Panc1 (cell line): ENCODE data around the gene VPS35L. TPM values are rescaled to one million over a fixed set of nuclear protein-coding genes. Genes with fewer than 3 reads are reported as not detected.

Source experiments
- ATAC-seq: fragments of 200-7000 bp; cut with Tn5 transposase; 2 replicates; pipeline ENCODE4 v1.9.1; 2020; ENCODE audit warnings: mild to moderate bottlenecking, moderate library complexity
- BruUV-seq: library from RNA; stranded (reverse); fragments of 400-500 nt; replicated peaks from 2 replicates; lab custom pipeline; 2021; lab: Mats Ljungman, UMichigan
- CTCF ChIA-PET: fragments of 300-600 bp; sonication (Branson Sonifier 250); formaldehyde crosslinking; loops from one replicate; lab custom pipeline; 2022; ENCODE audit warnings: antibody characterized with exemption; lab: Charles Lee
- POLR2A ChIA-PET: fragments of 300-600 bp; sonication (Branson Sonifier 250); formaldehyde crosslinking; loops from one replicate; lab custom pipeline; 2022; ENCODE audit warnings: antibody characterized with exemption; lab: Charles Lee
- DNase-seq: peaks from one replicate; pipeline ENCODE4 v3.0.0-alpha.2; 2010; ENCODE audit warnings: low read depth, low spot score
- H3K27ac ChIP-seq: 2 replicates; pipeline ENCODE4 v1.5.1; 2011; ENCODE audit warnings: mild to moderate bottlenecking, low read length, inconsistent platforms
- H3K27me3 ChIP-seq: fragments of 200-500 bp; sonication (Bioruptor generic); 2 replicates; pipeline ENCODE4 v1.6.0; 2014; ENCODE audit warnings: low read length, inconsistent platforms; ENCODE audit not compliant: control insufficient read depth, insufficient read depth
- H3K36me3 ChIP-seq: fragments of 200-500 bp; sonication (Bioruptor generic); 2 replicates; pipeline ENCODE4 v1.5.1; 2014; ENCODE audit warnings: inconsistent platforms, mild to moderate bottlenecking, low read length, moderate library complexity; ENCODE audit not compliant: control insufficient read depth, insufficient read depth
- H3K4me1 ChIP-seq: 2 replicates; pipeline ENCODE4 v1.5.1; 2011; ENCODE audit warnings: inconsistent platforms, mild to moderate bottlenecking, low read length, moderate library complexity; ENCODE audit not compliant: control insufficient read depth, insufficient read depth
- H3K4me3 ChIP-seq, 2 experiments: 2 replicates each; pipeline ENCODE4 v1.5.1; 2011 to 2012; ENCODE audit warnings: low read depth in 2 of 2, low read length in 2 of 2, mild to moderate bottlenecking in 2 of 2, inconsistent platforms in 1 of 2, moderate library complexity in 1 of 2
- H3K9me3 ChIP-seq: fragments of 200-500 bp; sonication (Bioruptor generic); 2 replicates; pipeline ENCODE4 v1.5.1; 2014; ENCODE audit warnings: low read depth, mild to moderate bottlenecking, inconsistent platforms, low read length, moderate library complexity; ENCODE audit not compliant: control insufficient read depth, insufficient read depth
- POLR2AphosphoS5 ChIP-seq: IDR thresholded peaks from 2 replicates; pipeline ENCODE4 v1.6.1; 2012; ENCODE audit warnings: mild to moderate bottlenecking, low read depth, low read length, moderate library complexity
- SIN3A ChIP-seq: IDR thresholded peaks from 2 replicates; pipeline ENCODE4 v1.6.1; 2012; ENCODE audit warnings: low read depth, mild to moderate bottlenecking, low read length, moderate library complexity, borderline replicate concordance; ENCODE audit not compliant: insufficient read depth
- TCF7L2 ChIP-seq: IDR thresholded peaks from 2 replicates; pipeline ENCODE4 v1.6.1; 2011; ENCODE audit warnings: mild to moderate bottlenecking, low read depth, low read length, inconsistent platforms
- in situ Hi-C: cut with HindIII; loops from 2 replicates; pipeline ENCODE4 v1.10.0; 2016; ENCODE audit warnings: low sequenced_read_pairs, low pct_unique_long_range_greater_than_20kb
- intact Hi-C: fragments of 100-400 bp; cut with micrococcal nuclease; formaldehyde crosslinking; loops from one replicate; pipeline ENCODE4 v1.10.0; 2022; ENCODE audit not compliant: unreplicated experiment
- total RNA-seq: library from RNA; stranded (reverse); gene quantifications from one replicate; pipeline ENCODE4 v1.2.1, GENCODE V29; 2021; ENCODE audit not compliant: unreplicated experiment
- TF ChIP-seq, protein P1 (sequence below): fragments of 450-650 bp; IDR thresholded peaks from 2 replicates; pipeline ENCODE4 v1.5.1; 2017; ENCODE audit warnings: mild to moderate bottlenecking
- TF ChIP-seq, protein P2 (sequence below), 2 experiments: IDR thresholded peaks; 2 replicates each; pipeline ENCODE4 v1.6.1; 2011 to 2012; ENCODE audit warnings: low read depth in 2 of 2, control low read depth in 1 of 2, low read length in 1 of 2, mild to moderate bottlenecking in 1 of 2, moderate library complexity in 1 of 2; ENCODE audit not compliant: insufficient read depth in 1 of 2

Gene VPS35L
- total RNA-seq, 1 experiment from 2014 or later = 124 TPM

DNA sequence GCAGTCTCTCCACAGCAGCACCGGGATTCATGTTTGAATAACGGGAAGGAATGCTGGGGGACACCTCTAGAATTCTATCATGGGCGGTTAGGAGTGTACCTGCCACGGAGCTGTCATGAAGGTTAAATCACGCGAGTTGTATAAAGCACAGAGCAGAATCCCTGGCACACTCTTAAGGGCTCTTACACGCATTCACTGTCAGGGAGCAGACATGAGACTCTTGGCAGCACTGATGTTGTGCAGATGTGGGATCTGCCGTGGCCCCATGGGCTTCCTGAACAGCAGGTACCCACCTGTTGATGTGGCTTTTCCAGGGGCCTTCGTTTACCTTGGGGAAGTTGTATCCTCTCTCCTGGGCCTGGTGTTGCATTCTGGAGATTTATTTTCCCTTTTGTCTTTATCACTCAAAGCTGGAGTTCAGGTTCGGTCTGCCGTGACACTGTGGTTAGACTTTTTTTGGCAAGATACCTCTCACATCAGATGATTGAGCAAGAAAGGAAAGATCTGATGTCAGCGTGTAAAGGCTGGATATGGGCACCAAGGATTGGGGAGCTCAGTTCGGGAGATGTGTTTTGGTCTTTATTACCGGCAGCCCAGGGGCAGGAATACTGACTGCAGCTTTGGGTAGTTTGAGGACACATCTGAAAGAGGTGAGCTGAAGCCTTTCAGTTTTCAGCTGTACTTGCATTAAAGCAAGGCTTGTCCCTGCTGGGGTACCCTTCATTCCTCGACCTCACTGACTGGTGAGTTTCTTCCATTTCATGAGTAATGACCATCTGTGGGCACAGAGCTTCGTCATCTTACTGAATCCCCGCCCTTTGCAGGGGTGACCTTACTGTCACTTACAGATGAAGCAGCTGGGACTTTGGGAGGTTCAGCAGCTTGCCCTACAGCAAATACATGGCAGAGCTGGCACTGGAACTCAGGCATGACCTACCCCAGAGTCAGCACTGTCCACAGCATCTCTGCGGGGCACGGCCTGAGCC is 143.3 kb downstream of the VPS35L start:
- H3K27ac ChIP-seq = no peak overlapping the region
- no peak for ATAC-seq
- no peaks in the 10 kb centered on the region for H3K27me3 ChIP-seq
- TF ChIP-seq SIN3A (no peak), TCF7L2 (no peak), POLR2AphosphoS5 (no peak)
- TF ChIP-seq, protein P1, sequence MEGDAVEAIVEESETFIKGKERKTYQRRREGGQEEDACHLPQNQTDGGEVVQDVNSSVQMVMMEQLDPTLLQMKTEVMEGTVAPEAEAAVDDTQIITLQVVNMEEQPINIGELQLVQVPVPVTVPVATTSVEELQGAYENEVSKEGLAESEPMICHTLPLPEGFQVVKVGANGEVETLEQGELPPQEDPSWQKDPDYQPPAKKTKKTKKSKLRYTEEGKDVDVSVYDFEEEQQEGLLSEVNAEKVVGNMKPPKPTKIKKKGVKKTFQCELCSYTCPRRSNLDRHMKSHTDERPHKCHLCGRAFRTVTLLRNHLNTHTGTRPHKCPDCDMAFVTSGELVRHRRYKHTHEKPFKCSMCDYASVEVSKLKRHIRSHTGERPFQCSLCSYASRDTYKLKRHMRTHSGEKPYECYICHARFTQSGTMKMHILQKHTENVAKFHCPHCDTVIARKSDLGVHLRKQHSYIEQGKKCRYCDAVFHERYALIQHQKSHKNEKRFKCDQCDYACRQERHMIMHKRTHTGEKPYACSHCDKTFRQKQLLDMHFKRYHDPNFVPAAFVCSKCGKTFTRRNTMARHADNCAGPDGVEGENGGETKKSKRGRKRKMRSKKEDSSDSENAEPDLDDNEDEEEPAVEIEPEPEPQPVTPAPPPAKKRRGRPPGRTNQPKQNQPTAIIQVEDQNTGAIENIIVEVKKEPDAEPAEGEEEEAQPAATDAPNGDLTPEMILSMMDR = no peak
- TF ChIP-seq, protein P2, sequence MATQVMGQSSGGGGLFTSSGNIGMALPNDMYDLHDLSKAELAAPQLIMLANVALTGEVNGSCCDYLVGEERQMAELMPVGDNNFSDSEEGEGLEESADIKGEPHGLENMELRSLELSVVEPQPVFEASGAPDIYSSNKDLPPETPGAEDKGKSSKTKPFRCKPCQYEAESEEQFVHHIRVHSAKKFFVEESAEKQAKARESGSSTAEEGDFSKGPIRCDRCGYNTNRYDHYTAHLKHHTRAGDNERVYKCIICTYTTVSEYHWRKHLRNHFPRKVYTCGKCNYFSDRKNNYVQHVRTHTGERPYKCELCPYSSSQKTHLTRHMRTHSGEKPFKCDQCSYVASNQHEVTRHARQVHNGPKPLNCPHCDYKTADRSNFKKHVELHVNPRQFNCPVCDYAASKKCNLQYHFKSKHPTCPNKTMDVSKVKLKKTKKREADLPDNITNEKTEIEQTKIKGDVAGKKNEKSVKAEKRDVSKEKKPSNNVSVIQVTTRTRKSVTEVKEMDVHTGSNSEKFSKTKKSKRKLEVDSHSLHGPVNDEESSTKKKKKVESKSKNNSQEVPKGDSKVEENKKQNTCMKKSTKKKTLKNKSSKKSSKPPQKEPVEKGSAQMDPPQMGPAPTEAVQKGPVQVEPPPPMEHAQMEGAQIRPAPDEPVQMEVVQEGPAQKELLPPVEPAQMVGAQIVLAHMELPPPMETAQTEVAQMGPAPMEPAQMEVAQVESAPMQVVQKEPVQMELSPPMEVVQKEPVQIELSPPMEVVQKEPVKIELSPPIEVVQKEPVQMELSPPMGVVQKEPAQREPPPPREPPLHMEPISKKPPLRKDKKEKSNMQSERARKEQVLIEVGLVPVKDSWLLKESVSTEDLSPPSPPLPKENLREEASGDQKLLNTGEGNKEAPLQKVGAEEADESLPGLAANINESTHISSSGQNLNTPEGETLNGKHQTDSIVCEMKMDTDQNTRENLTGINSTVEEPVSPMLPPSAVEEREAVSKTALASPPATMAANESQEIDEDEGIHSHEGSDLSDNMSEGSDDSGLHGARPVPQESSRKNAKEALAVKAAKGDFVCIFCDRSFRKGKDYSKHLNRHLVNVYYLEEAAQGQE (IDR thresholded peaks at IDR 0.05; ENCODE audit: insufficient read depth in 1 of 2, low read depth in 2 of 2, low read length in 1 of 2) = no peak
- POLR2A ChIA-PET = no interaction called here
- DNase-seq = no peak
- H3K36me3 ChIP-seq = no peaks in the 10 kb centered on the region
- H3K9me3 ChIP-seq = no peaks in the 10 kb centered on the region
- peaks cover 11% of the 10 kb centered on the region for H3K4me1 ChIP-seq
- in situ Hi-C loops = no loop called here
- CTCF ChIA-PET = interaction anchor here (0.6 kb wide), 1 partner anchor 17 kb away, joined by 3 read pairs; no protein-coding TSS in a partner anchor
- no TSS peak for BruUV-seq
- no peak overlapping the region for H3K4me3 ChIP-seq
- intact Hi-C loops = no loop called here

DNA sequence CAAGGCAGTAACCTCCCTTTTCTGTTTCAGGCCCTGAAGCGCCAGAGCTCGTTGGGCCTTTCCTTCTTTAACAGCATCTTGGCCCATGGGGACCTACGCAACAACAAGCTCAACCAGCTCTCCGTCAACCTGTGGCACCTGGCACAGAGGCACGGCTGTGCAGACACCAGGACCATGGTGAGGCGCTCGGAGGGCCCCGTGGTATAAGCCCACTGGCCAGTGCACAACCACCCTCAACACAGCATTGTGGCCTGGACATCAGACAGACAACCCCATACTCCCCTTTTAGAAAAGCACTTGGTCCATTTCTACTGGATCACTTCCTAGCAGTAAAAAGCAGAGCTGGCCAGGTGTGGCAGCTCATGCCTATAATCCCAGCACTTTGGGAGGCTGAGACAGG is 144.0 kb downstream of the VPS35L start:
- DNase-seq (no peak), ATAC-seq (no peak)
- H3K4me3 ChIP-seq = no peak overlapping the region
- H3K36me3 ChIP-seq = no peaks in the 10 kb centered on the region
- in situ Hi-C loops = no loop called here
- no peaks in the 10 kb centered on the region for H3K9me3 ChIP-seq
- ChIA-PET CTCF (interaction anchor here (0.6 kb wide), 1 partner anchor 18 kb away, joined by 3 read pairs; no protein-coding TSS in a partner anchor), POLR2A (no interaction called here)
- TF ChIP-seq, protein P1 = no peak
- no peak for TF ChIP-seq TCF7L2
- TF ChIP-seq SIN3A = no peak
- BruUV-seq = no TSS peak
- no peaks in the 10 kb centered on the region for H3K27me3 ChIP-seq
- H3K27ac ChIP-seq = no peak overlapping the region
- intact Hi-C loops = no loop called here
- peaks cover 11% of the 10 kb centered on the region for H3K4me1 ChIP-seq
